ENCODE results near the gene CNTN2.

CNTN2 gene

DNA sequence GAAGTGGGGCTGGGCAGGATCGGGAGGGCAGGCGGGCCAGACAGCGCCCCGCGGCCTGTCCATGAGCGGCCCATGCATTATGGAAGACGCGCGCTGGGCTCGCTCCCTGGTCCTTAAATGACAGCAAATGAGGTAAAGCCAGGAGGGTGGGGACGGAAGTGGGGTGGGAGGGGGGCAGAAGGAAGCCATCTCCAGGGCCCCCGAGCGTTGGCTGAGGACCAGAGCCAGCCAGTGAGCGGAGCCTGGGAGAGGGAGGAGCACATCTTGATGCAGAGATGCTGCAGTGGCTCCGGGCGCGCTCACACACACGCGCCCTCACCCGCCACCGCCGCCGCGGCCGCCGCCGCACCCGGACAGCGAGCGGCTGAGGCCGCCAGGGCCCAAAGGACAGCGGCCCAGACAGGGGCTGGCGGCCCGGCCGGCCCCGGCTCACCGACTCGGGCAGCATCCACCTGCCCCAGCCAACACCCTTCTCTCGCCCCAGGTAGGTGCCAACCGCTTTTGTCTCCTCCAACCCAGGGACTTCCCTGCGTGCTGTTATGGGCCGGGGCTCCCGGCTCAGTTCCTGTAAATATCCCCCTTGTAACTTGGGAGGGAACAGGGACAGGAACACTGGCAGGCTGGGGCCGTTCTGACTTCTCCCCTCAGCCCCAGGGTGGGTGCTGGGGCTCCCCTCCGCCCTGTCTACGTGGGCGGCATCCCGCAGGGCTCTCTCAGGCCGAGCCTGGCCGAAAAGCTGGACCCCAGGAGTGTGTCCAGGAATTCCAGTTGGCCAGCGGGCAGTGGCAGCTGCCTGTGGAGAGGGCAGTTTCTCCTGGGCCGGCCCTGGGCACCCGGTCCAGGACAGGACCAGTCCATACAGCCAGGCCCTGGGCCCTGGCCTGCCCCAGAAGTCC is at the start of gene CNTN2:
CNTN2 (plus strand) TSS at position 302 of the 896 bp plus-strand sequence. CDS start 9,974 bp downstream, outside the sequence.
- no peak for DNase-seq (ENCODE audit: extremely low read depth in 1 of 2, low read depth in 1 of 2)

DNA sequence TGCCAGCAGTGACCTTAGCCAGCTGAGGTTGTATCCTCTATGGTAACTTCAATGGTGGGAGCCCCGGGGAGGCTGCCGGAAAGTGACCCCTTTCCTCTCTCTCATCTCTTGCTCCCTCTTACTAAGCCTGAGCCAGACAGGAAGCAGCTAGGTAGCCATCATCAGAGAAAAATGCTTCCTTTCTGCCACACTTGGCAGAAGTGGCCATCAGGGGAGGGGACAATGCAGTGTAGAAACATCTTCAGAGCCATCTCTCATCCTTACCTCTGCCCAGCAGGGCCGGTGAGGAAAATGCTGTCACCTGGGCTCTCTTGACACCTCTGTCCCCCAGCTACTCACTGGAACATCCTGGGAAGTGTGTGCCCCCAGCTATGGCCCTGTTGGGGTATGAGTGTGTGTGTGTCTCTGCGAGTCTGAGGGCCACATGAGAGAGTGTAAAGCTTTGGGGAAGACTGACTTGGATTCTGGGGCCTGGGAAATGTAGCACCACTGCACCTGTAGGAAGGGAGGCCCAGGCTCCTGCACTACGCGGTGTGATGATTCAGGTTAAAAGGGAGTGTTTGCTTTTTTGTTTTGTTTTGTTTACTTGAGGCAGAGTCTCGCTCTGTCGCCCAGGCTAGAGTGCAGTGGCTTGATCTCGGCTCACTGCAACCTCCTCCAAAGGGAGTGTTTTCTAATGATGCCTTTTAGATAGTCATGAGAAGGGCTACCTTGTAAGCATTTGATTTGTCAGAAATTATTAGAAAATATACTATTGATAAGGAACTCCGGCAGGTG is 48.7 kb upstream of the CNTN2 start:
- no peak for DNase-seq (ENCODE audit: extremely low read depth in 1 of 2, low read depth in 1 of 2)

GRCh38 chr1:204996981-204997380 is 46.0 kb upstream of the CNTN2 start:
- DNase-seq (ENCODE audit: extremely low read depth in 1 of 2, low read depth in 1 of 2), result no peak

- DNase-seq (ENCODE audit: extremely low read depth in 1 of 2, low read depth in 1 of 2), result no peak
Observed at GRCh38 chr1:204997591-204998355, 45.2 kb upstream of the CNTN2 start.

- DNase-seq (ENCODE audit: extremely low read depth in 1 of 2, low read depth in 1 of 2), result no peak
Observed at GRCh38 chr1:205001162-205001561, 41.9 kb upstream of the CNTN2 start.

DNA sequence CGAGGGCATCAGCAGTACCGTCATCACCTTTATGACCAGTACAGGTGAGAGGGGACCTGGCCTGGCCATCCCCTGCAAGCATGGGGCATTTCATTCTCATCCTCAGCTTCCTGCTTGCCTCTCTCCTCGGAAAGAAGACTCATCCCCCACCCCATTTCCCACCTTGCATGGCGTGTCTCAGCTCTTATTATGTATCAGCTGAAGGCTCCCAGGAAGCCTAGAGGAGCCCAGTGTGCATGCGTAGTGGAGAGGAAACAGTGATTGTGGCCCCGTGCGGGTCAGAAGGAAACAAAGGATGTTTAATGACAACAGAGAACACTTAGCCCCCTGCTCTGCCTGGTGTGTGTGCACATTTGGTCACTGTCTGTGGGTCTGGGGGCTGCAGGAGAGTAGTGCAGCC is 40.3 kb upstream of the CNTN2 start:
- DNase-seq (ENCODE audit: extremely low read depth in 1 of 2, low read depth in 1 of 2), result no peak

DNA sequence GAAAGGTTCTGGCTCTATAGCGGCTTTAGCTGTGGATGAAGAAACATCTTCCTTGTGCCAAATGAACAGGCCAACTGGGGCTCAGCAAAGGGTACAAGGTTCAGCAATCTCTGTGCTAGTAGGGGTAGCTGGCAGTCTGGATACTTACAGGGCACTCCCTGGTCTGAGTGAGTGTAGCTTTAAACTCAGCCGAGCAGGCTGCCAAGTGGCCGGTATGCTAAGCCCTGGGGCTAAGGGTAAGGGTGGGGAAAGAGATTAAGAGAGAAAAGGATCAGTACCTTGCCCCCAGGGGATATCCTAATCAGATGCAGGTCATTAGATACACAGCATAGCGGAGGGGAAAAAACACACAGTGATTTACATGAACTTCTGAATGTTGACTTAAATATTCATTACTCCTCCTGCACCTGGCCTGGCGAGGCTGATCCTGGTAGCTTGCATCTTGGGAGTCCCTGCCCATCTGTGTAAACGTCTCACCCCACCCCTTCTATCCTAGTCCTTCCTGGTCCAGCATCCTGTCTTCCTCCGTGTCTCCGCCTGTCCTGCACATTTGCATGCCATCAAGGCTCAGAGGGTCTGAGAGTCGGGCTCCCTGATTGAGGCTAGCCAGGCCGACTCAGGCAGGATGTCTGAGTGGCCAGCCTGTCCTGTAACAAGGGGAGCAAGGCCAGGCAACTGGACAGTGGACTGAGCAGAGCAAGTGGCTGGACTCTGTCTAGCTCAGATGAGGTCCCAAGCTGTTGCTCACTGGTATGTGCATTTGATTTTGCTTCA is 39.5 kb upstream of the CNTN2 start:
- DNase-seq (ENCODE audit: extremely low read depth in 1 of 2, low read depth in 1 of 2), result no peak

GRCh38 chr1:205004351-205004750 is 38.7 kb upstream of the CNTN2 start:
- no peak for DNase-seq (ENCODE audit: extremely low read depth in 1 of 2, low read depth in 1 of 2)

- DNase-seq (ENCODE audit: extremely low read depth in 1 of 2, low read depth in 1 of 2), result no peak
Observed at GRCh38 chr1:205008896-205009295, 34.1 kb upstream of the CNTN2 start.

DNA sequence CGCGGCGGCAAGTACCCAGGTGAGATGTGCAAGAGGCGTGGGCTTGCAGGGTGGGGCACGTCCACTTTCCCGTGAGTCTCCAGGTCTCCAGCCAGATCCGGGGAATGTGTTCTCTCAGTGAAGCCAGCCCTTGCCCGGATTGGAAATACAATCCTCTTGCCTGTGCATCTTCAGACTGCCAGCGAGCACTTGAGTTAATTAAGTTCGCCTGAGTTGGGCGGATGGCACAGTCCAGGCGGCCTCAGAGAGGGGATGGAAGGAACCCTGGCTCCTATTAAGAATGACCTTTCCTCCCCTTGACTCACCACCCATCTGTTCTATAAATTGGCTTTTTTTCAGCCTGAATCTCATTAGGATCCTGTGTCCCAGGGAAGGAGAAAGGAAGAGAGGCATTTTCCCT is 33.3 kb upstream of the CNTN2 start:
- DNase-seq (ENCODE audit: extremely low read depth in 1 of 2, low read depth in 1 of 2), result no peak

DNA sequence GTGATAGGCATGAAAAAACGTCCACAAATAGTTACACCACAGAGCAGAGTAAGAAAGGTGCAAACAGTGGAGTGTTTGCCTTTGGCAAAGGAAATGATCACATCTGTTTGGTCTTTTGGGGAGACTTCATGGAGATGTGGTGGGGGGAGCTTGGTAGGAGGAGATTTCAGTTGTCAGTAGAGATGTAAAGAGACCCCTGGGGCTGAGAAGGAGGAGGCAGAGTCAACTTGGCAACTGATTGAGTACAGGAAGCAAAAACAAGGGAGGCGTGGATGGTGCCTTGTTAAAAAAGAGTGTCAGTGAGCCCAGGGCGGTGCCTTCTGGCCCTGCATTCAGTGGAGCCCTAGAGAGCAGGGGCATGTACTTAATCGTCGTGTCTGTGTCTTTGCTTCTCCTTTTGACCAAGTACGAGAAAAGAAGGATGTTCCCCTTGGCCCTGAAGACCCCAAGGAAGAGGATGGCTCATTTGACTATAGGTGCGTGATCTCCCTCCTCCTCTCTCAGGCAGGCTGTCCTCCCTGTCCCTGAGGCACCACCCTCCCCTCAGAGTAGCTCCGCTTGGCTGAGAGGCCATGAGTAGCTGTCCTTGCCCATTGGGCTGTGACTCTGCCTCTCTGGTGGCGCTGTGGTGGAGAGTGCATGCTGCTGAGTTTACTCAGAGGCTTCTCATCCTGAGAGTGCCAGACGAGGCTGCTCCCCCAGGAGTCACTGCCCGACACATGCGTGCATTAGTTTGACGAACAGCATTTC is 30.4 kb upstream of the CNTN2 start:
- DNase-seq (ENCODE audit: extremely low read depth in 1 of 2, low read depth in 1 of 2), result no peak

- no peak for DNase-seq (ENCODE audit: extremely low read depth in 1 of 2, low read depth in 1 of 2)
Observed at GRCh38 chr1:205013683-205014367, 29.2 kb upstream of the CNTN2 start.

DNA sequence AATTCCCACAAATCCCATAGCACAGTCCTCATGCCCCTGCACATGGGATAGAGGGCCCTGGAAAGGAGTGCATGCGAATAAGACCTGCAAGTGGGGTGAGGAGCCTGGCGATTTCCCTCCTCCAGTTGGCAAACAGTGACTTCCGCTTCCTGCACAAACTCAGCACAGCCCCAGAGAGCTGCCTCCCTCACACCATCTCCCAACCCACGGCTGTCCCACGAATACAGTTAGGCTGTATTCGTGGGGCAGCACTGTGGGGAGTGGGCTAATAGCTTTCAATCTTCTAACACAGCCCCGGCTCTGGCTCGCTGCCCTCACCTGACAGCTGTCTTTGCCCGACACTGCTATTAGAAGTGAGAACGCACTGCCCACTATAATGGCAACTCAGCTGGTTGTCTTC is 28.2 kb upstream of the CNTN2 start:
- DNase-seq (ENCODE audit: extremely low read depth in 1 of 2, low read depth in 1 of 2), result no peak

- no peak for DNase-seq (ENCODE audit: extremely low read depth in 1 of 2, low read depth in 1 of 2)
Observed at GRCh38 chr1:205015241-205015640, 27.8 kb upstream of the CNTN2 start.

DNA sequence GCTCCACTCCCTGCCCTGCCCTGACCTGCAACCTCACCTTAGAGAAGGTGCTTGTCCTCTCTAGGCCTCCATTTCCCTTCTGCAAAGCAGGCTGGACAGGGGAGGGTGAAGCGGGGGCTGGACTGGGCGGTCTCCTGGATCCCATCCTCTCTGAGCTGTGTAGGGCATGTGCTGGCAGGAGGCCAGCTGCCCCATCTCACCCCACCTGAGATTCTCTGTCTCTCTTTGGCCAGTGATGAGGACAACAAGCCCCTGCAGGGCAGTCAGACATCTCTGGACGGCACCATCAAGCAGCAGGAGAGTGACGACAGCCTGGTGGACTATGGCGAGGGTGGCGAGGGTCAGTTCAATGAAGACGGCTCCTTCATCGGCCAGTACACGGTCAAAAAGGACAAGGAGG is 26.9 kb upstream of the CNTN2 start:
- no peak for DNase-seq (ENCODE audit: extremely low read depth in 1 of 2, low read depth in 1 of 2)

GRCh38 chr1:205016584-205016983 is 26.4 kb upstream of the CNTN2 start:
- DNase-seq (ENCODE audit: extremely low read depth in 1 of 2, low read depth in 1 of 2), result no peak

DNA sequence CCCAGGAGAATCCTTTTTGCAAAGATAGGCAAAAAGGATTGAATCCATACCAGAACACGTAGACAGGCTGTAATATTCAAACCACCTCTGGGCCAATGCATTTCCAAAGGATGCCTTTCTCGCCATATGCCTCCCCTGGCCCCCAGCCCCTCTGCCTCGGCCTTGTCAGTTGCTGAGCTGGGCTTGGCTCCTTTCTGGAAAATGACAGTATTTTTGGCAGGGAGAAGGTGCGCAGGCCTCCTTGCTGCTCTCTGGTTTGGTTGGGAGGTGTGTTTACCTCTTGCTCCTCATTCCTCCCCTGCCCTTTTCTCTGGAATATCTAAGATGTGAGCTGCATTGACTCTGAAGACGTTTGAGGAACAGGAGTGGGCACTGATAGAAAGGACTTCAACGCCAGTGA is 26.0 kb upstream of the CNTN2 start:
- no peak for DNase-seq (ENCODE audit: extremely low read depth in 1 of 2, low read depth in 1 of 2)

GRCh38 chr1:205017766-205018165 is 25.2 kb upstream of the CNTN2 start:
- no peak for DNase-seq (ENCODE audit: extremely low read depth in 1 of 2, low read depth in 1 of 2)

DNA sequence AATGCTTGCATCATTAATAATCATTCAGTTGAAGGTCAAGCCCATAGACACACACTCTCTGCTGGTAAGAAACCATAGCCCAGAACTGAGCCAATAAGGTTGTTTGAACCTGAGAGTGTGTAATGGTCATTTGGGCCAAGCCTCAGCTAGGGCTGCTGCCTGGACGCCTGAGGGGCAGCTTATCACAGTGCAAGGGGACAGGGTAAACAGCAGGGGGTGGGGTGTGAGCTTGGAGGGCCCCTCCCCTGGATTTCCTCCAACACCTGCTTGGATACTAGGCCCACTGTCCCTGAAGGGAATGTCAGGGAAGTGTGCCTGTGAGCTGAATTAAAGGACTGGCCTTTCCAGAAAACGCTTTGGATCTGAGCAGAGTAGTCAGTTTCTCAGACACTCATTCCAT is 24.6 kb upstream of the CNTN2 start:
- DNase-seq (ENCODE audit: extremely low read depth in 1 of 2, low read depth in 1 of 2), result no peak

Data from stimulated activated CD8-positive, alpha-beta memory T cell treated with anti-CD3 and anti-CD28 coated beads, Interleukin-7, amount 100 ng/mL, for 48 hours (primary cell).